HG03558 (cell line): ENCODE results near the gene CPA2.
"Not testable (repeated sequence)": the region's sequence is repeated elsewhere in the genome, so short reads cannot be mapped to it uniquely, and the experiment has no call there.

ENCODE experiments used
- ATAC-seq: cut with Tn5 transposase; IDR thresholded peaks from one replicate; pipeline ENCODE4 v1.9.1; 2021; ENCODE audit warnings: moderate number of reproducible peaks; ENCODE audit not compliant: unreplicated experiment; ENCODE audit errors: extremely low read depth

CPA2 gene

DNA sequence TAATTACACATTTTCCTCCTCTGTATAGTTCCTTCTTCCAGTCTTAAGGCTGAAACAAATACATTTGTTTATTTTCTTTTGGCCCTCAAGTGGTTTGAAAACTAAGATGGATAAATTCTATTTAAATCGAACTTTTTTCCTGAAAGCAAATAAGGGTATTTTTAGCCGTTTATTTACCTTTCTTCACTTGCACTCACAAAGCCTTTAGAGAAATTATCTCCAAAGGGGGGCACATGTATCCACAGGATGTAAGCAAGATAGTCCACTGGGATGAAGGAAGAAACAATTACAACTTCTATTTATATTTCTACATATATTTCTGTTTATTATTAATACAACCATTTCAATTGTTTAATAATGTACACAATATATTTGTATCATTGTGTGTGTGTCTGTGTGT is 36.5 kb downstream of the CPA2 start:
- no peak for ATAC-seq

DNA sequence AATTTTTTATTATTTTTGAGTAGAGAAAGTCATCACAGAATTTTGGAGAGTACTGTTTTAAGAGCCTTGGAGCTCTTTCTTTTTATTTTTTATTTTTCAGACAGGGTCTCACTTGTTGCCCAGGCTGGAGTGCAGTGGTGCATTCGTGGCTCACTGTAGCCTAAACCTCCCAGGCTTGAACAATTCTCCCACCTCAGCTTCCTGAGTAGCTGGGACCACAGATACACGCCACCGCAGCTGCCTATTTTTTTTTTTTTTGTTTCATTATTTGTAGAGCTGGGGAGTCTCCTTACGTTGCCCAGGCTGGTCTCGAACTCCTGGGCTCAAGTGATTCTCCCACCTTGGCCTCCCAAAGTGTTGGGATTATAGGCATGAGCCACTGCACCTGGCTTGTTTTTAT is 36.9 kb downstream of the CPA2 start:
- no peak for ATAC-seq

DNA sequence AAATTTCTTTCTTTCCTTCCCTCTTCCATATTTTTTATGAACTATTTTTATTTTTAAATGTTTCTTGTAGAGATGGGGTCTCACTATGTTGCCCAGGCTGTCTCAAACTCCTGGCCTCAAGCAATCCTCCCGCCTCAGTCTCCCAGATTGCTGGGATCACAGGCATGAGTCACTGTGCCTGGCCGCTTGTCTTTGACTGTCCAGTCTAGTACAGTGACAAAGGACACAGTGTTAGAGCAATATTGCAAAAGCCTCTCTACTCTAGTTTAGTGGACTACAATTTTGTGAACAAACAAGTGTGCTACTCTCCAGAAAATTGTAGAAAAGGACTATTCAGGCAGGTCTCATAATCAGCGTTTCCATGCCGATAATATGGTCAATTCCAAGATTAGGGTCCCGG is 37.3 kb downstream of the CPA2 start:
- no peak for ATAC-seq

DNA sequence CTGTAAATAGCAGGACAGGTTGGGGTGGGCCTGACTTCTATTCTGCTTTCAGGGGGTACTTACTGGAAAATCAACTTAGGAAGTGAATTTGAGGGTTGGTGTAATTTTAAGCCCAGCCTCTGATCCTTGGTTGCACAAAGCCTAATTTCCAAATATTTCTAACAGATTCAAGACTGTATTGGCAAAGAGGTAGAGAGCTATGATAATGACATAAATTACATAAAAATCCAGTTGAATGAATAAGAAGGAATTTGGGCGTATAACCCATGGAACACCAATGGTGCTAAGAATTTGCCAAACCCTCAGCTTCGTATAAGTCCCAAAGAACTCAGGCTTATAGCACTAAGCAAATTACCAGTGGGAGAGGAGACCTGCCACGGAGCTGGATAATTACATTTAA is 38.2 kb downstream of the CPA2 start:
- ATAC-seq: no peak

DNA sequence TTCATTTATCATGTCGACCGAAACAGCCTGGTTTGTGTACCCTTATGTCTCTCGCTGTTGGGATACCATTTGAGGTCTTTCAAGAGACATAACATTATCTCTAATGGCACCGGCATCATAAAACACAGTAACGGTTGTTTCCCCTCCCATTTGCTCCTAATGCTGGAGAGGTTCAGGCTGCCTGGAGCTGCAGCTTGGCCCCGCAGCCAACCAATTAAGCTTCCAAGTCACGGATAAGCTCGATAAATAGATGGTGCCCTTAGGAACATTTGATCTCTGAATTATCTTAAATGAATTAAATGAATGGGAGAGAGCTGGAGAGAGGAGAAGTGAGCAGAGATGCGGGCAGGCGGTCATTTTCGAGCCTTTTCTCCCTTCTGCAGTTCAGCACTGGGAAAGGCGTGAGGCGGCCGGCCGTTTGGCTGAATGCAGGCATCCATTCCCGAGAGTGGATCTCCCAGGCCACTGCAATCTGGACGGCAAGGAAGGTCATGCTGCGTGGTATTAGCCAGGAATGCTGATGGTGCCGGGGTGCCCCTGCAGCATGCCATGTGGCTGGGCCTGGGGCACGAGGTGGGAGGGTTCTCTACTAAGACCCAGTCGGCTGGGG is 38.9 kb downstream of the CPA2 start:
- no peak for ATAC-seq

DNA sequence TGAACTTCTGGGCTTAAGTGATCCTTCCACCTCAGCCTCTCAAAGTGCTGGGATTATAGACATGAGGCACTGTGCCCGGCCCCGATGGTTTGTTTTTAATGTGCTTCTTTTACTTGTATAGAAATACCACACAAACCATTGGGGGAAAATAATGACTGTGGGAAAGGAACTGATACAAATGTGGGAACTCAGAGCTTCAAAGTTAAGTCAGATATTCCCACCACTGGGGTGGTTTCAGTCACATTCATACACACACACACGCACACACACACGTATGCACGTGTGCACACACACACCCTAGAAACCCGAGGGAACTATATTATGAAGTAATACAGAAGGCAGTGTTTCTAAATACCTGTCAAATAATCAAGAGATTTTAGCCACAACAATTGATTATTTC is 43.3 kb downstream of the CPA2 start:
- ATAC-seq: no peak

DNA sequence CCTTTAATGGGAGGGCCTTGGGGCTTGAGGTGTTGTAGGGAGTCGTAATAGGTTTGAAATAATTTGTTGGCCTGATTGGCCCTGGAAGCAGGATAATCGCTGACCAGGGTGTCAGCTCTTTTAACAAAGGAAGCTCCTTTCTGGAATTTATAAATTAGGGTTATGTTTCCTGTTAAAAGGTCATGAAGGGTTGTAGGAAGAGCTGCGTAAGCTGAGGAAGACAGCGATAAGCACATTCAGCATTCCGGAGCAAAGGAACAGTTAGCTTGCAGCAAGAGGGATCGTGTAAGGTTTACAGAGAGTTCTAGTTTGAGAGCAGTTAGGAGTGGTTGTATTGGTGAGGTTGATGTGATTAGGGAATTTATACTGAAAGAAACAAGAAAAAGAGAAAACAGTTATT is 47.6 kb downstream of the CPA2 start:
- ATAC-seq: no peak

DNA sequence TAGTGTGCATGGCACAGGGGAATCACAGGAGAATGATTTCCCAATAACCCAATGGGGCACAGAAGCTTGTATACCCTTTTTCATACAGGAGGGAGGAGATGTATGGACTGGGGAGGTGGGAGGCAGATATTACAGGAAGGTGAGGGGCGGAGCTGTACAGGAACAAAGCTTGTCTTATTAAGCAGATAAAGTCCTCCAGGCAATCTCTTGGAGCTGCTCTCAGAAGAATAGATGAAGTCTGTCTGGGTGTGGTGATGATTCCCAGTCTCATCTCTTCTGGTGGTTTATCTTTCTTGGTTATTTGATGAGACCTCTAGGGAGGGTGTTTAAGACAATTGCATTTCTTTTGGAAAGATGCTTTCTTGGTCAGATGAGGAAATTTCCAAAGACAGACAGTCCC is 52.9 kb downstream of the CPA2 start:
- no peak for ATAC-seq

DNA sequence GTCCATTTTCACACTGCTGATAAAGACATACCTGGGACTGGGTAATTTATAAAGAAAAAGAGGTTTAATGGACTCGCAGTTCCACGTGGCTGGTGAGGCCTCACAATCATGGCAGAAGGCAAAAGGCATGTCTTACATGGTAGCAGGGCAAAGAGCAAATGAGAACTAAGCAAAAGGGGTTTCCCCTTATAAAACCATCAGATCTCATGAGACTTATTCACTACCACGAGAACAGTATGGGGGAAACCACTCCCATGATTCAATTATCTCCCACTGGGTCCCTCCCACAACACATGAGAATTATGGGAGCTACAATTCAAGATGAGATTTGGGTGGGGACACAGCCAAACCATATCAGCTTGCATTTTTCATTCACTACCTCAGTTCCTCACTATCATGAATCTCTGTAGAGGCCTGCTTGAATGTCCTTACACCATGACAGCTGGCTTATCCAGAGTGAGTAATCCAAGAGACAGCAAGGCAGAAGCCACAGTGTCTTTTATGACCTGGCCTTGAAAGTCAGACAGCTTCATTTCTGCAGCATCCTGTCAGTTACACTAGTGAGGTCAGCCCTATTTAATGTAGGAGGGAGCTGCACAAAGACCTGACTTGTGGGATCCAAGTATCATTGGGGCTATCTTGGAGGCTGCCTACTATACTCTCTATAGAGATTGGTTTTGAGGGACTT is 55.0 kb downstream of the CPA2 start:
- ATAC-seq: not testable (repeated sequence)

DNA sequence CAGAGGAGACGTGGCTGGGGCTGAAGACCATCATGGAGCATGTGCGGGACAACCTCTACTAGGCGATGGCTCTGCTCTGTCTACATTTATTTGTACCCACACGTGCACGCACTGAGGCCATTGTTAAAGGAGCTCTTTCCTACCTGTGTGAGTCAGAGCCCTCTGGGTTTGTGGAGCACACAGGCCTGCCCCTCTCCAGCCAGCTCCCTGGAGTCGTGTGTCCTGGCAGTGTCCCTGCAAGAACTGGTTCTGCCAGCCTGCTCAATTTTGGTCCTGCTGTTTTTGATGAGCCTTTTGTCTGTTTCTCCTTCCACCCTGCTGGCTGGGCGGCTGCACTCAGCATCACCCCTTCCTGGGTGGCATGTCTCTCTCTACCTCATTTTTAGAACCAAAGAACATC is 56.0 kb downstream of the CPA2 start:
- ATAC-seq: no peak

DNA sequence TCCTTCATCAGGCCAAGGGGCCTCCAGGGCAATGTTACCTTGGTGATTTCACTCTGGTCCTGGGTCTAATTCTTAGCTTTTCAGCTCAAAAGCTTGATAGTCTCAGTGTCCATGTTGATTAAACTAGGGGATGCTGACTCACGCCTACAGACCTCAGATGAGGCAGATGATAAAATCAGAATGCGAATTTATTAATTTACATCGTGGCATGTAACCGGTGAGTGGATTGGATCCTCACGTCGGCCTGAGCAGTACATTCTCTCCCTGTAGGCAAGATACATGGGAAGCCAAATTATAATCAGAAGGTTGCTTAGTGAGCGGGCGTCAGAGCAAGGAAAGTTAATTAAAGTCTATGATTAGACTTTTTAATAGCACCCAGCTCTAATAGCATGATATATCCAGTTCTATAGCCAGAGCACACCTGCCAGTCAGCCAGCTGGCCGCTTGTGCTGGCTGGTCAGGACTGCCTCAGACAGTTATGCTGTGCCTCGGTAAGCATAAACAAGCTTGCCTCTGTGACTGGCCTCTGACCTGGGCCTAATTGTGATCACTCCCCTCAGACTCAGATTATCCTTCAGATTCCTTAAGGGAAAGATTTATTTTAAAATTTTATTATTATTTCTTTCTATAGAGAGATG is 57.8 kb downstream of the CPA2 start:
- no peak for ATAC-seq

DNA sequence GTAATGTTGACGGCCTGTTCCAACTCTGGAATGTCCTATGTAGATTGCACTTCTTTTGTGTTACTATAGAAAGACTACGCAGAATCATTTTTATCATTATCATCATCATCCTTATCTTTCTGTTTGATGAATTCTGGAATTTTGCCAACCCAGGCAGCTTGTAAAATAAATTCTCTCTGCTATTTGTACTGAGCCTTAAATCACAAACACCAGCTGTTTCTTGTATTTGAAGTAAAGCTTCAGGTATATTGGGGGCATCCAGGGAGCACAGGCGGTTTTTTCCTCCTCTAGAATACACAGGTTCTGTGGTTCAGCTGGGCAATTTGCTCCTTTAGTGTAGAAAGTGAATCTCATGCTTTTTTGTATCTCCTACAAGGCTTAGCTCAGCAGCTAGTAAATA is 63.0 kb downstream of the CPA2 start:
- no peak for ATAC-seq

DNA sequence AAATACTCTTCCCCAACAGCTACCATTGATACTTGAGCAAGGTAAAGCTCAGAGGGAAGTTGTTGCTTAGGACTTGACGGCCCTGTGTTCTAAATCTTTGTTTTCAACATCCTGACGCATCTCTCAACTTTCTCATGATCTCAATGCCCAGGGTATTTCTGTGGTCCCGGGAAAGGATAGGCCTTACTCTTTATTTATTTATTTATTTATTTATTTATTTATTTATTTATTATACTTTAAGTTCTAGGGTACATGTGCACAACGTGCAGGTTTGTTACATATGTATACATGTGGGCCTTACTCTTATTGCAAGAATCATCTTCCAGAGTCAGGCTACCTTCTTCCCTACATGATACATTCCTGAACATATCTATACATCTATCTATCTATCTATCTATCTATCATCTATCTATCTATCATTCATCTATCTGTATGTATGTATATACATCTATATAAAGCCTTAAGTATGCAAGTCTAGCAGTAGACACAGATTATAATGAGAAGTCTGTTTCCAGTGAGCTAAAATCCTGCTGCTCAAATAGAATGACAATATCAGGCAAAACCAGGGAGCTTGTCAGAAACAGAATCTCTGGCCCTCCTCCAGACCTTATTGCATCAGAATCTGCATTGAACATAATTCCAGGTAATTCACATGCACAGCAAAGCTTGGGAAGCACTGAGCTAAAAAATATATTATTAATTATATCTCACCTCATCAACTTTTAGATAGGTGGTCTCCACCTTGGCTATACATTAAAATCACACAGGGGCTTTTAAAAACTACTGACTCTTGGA is 65.8 kb downstream of the CPA2 start:
- no peak for ATAC-seq

DNA sequence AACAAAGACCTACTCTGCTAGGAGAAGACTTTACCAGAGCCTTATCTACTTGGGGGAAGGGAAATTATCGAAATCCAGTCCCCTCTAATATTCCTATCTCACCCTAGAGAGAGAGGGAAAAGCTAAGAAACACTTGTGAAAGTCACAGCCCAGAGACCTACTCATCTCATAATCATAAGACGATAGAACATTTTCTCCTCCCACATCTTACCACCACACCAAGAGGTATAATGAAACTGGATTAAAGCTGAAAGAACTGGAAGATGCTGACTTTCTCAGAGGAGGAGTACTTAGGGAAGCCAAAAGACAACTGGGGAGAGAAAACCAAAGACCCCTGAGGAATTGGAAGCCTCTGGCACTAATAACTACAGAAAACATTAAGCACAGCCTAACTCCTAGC is 67.2 kb downstream of the CPA2 start:
- no peak for ATAC-seq

DNA sequence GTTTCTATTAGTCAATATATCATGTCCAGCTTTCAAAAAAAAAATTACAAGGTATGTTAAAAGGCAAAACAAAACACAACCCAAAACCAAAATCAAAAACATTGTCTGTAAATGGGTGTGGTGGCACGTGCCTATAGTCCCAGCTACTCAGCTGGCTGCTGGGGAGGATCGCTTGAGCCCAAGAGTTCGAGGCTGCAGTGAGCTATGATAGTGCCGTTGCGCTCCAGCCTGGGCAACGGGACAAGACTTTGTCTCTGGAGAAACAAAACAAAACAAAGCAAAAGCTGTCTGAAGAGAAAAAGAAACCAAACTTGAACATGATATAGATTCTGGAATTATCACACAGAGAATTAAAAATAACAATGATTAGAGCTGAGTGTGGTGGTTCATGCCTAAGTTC is 67.6 kb downstream of the CPA2 start:
- ATAC-seq: no peak

DNA sequence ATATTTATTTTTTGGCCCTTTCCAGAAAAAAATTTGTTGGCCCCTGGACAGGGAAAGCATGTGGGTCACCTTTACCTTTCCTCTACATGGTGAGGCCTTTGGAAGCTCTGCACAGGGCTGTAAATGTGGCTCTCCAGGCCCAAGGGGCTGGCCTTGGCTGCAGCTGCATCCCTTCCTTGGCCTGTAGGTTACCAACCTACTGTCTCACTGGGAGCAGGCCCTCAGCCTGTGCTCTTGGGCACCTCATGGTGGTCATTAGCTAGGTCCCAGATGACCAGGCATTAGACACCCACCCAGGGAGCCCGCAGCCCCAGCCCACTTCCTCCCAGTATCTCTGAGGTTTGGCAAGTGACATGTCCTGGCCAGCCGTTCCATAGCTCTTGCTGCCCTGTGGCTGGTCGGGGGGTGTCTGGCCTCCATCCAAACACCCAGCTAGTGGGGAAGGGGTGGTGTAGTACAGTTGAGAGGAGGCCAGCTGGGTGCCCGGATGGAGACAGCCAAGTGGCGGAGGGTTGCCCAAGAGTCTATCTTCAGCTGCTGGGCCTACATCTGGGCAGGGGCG is 70.8 kb downstream of the CPA2 start:
- ATAC-seq: no peak

DNA sequence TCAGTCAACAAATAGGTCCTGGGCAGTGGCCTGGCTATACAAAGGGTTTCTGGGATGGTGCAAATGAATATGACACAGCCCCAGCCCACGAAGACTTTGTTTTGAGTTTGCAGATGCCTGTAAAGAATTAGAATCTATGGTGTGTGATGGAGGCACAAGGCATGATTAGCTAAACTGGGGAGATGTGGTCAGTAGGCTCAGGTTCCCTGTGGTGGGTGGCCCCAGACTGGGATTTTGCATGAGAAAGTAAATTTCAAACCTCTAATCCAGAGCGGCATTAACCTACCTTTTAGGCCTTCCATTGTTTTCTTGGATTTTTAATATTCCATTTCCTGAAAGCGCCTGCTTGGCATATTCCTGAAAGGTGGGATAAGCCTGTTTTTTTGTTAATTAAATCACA is 71.6 kb downstream of the CPA2 start:
- ATAC-seq: no peak
